ENCODE data around the gene GPR83.
"Not testable (repeated sequence)": the region's sequence is repeated elsewhere in the genome, so short reads cannot be mapped to it uniquely, and the experiment has no call there.

Gene GPR83

GRCh38 chr11:94350850-94351563 is 50.2 kb downstream of the GPR83 start:
- not testable (repeated sequence) for DNase-seq

DNA sequence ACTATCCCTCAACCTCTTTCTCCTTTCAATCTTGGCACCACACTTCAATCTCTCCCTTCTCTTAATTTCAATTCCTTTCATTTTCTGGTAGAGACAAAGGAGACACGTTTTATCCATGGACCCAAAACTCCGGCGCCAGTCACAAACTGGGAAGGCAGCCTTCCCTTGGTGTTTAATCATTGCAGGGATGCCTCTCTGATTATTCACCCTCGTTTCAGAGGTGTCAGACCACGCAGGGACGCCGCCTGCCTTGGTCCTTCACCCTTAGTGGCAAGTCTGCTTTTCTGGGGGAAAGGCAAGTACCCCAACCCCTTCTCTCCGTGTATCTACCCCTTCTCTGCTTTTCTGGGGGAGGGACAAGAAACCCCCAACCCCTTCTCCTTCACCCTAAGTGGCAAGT is 54.9 kb downstream of the GPR83 start:
- not testable (repeated sequence) for DNase-seq

GRCh38 chr11:94343495-94343894 is 57.7 kb downstream of the GPR83 start:
- DNase-seq = no peak

GRCh38 chr11:94342250-94342649 is 59.0 kb downstream of the GPR83 start:
- DNase-seq = no peak

DNA sequence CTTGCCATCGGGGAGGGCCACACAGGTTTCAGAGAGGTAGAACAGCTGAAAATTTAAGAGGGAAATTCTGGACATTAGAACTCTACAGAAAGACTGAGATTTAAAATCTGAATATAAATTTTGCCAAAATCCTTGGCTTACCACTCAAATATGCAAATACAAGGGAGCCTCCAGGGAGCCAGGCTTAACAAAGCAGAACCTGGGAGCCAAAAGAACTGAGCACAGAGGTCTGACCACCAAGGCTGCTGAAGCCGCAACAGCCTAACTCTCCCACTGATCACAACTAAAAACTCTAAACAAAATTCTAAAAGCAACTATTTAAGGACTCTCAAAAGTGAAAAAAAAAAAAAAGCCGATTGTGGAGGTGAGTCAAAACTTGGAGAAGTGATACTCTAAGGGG is 62.6 kb downstream of the GPR83 start:
- no peak for DNase-seq

- no peak for DNase-seq
Measured at GRCh38 chr11:94336033-94336432, 65.2 kb downstream of the GPR83 start.

- no peak for DNase-seq
Measured at GRCh38 chr11:94332814-94333213, 68.4 kb downstream of the GPR83 start.

DNA sequence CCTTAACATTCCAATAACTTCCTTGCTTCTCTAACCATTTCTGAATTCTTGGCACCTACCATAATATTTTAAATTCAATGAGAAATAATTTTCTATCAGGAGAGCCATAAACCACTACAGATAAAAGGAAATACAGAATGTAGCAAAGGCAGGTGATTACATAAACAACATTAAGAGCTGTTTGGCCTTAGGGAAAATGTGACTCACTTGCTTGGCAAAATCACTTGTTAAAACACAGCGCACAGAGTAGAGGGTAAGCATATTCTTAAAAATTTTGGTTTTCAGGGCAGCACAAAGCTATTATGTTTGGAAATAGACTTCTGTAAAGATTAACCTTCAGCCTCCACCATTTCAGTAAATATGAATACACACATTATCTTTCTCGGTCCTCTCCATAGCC is 70.4 kb downstream of the GPR83 start:
- no peak for DNase-seq

GRCh38 chr11:94329501-94329900 is 71.7 kb downstream of the GPR83 start:
- no peak for DNase-seq

DNA sequence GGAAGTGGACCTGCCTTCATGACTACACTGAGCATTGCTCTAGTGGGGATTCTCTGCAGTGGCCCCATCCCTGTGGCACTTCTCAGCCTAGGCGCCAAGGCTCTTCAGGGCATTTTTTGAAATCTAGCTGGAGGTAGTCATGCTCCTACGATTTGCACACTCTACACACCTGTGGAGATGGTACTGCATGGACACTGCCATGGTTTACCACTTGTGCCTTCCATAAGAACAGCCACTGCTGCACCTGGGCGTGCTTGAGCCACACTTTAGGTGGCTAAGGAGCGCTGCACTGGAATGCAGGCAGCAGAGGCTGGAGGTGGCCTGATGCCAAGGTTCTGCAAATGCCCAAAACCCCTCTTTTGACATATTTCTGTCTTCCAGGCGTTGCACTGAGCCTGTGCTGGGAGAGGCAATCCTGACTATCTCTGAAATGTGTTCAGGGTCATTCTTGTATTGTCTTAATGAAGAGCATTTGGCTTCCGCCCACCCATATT is 72.6 kb downstream of the GPR83 start:
- DNase-seq = no peak
